Calu3 (cell line): ENCODE measurements around the gene EMC8. TPM values are rescaled to one million over a fixed set of nuclear protein-coding genes. Genes with fewer than 3 reads are reported as not detected.

Experiments
- BruUV-seq: library from RNA; stranded (reverse); fragments of 400-500 nt; replicated peaks from 2 replicates; lab custom pipeline; 2021; lab: Mats Ljungman, UMichigan
- CTCF ChIA-PET: fragments of 300-600 bp; sonication (Branson Sonifier 250); formaldehyde crosslinking; loops from one replicate; lab custom pipeline; 2022; ENCODE audit warnings: antibody characterized with exemption; lab: Charles Lee
- DNase-seq: peaks from one replicate; pipeline ENCODE4 v3.0.0; 2022
- H3K27ac Mint-ChIP-seq: one replicate; pipeline ENCODE4 v1.8.0; 2022; ENCODE audit warnings: mixed read lengths; ENCODE audit not compliant: unreplicated experiment
- H3K27me3 Mint-ChIP-seq: one replicate; pipeline ENCODE4 v1.8.0; 2022; ENCODE audit warnings: mixed read lengths; ENCODE audit not compliant: unreplicated experiment
- H3K36me3 Mint-ChIP-seq: one replicate; pipeline ENCODE4 v1.8.0; 2022; ENCODE audit warnings: mild to moderate bottlenecking, moderate library complexity, mixed read lengths; ENCODE audit not compliant: insufficient read depth, unreplicated experiment
- H3K4me1 Mint-ChIP-seq: one replicate; pipeline ENCODE4 v1.8.0; 2022; ENCODE audit warnings: mild to moderate bottlenecking, low read depth, mixed read lengths; ENCODE audit not compliant: unreplicated experiment
- H3K4me3 Mint-ChIP-seq: one replicate; pipeline ENCODE4 v1.8.0; 2022; ENCODE audit warnings: mild to moderate bottlenecking, low read depth, moderate library complexity, mixed read lengths; ENCODE audit not compliant: unreplicated experiment
- H3K9me3 Mint-ChIP-seq: one replicate; pipeline ENCODE4 v1.8.0; 2022; ENCODE audit warnings: low read depth, mixed read lengths; ENCODE audit not compliant: unreplicated experiment
- CTCF ChIP-seq: fragments of 200-600 bp; IDR thresholded peaks from one replicate; pipeline ENCODE4 v1.8.0; 2022; ENCODE audit warnings: antibody characterized with exemption; ENCODE audit not compliant: unreplicated experiment
- intact Hi-C: fragments of 100-400 bp; cut with micrococcal nuclease; formaldehyde crosslinking; loops from one replicate; pipeline ENCODE4 v1.10.0; 2022; ENCODE audit not compliant: unreplicated experiment
- total RNA-seq: library from RNA; stranded (reverse); gene quantifications from 2 replicates; pipeline ENCODE4 v1.2.3, GENCODE V29; 2022

The EMC8 gene
- total RNA-seq, 1 experiment from 2014 or later = 62.7 TPM

GRCh38 chr16:85822145-85822544 is 22.8 kb upstream of the EMC8 start:
- H3K27me3 Mint-ChIP-seq = peaks cover 48% of the 10 kb centered on the region
- no peak overlapping the region for H3K4me3 Mint-ChIP-seq
- CTCF ChIA-PET = interaction anchor here (0.7 to 3.4 kb wide), 12 partner anchors 9 to 206 kb away, joined by 3 to 128 read pairs (median 7); no protein-coding TSS in a partner anchor
- no peak overlapping the region for H3K27ac Mint-ChIP-seq
- no peaks in the 10 kb centered on the region for H3K36me3 Mint-ChIP-seq
- no peak for TF ChIP-seq CTCF
- BruUV-seq = no TSS peak
- no peak for DNase-seq
- no peaks in the 10 kb centered on the region for H3K9me3 Mint-ChIP-seq
- no peaks in the 10 kb centered on the region for H3K4me1 Mint-ChIP-seq
- intact Hi-C loops = no loop called here

- Mint-ChIP-seq H3K27me3 (peaks cover 43% of the 10 kb centered on the region), H3K36me3 (no peaks in the 10 kb centered on the region), H3K4me3 (no peak overlapping the region), H3K4me1 (no peaks in the 10 kb centered on the region), H3K27ac (no peak overlapping the region), H3K9me3 (no peaks in the 10 kb centered on the region)
- intact Hi-C loops = loop anchor here (1.0 to 2.0 kb wide), 3 partner anchors 69 to 195 kb away; no protein-coding TSS in a partner anchor
- no TSS peak for BruUV-seq
- CTCF ChIA-PET = interaction anchor here (0.6 to 3.4 kb wide), 19 partner anchors 8 to 696 kb away, joined by 3 to 128 read pairs (median 5); no protein-coding TSS in a partner anchor
- DNase-seq = peak; percentile 90
- TF ChIP-seq CTCF = peak; percentile 99
These were observed 22.2 kb upstream of the EMC8 start for GRCh38 chr16:85821390-85822135.

- Mint-ChIP-seq H3K36me3 (no peaks in the 10 kb centered on the region), H3K27me3 (peaks cover 41% of the 10 kb centered on the region), H3K4me1 (no peaks in the 10 kb centered on the region), H3K4me3 (no peak overlapping the region), H3K9me3 (no peaks in the 10 kb centered on the region), H3K27ac (no peak overlapping the region)
- CTCF ChIA-PET = interaction anchor here (0.5 to 3.4 kb wide), 17 partner anchors 8 to 697 kb away, joined by 3 to 128 read pairs (median 4); no protein-coding TSS in a partner anchor
- intact Hi-C loops = loop anchor here (1.0 to 2.0 kb wide), 3 partner anchors 70 to 196 kb away; no protein-coding TSS in a partner anchor
- no peak for DNase-seq
- TF ChIP-seq CTCF = no peak
- BruUV-seq = no TSS peak
These were observed 21.4 kb upstream of the EMC8 start for GRCh38 chr16:85820604-85821372.

- H3K4me1 Mint-ChIP-seq = no peaks in the 10 kb centered on the region
- no peak for DNase-seq
- no peaks in the 10 kb centered on the region for H3K9me3 Mint-ChIP-seq
- no peaks in the 10 kb centered on the region for H3K36me3 Mint-ChIP-seq
- CTCF ChIA-PET = interaction anchor here (0.6 to 3.4 kb wide), 16 partner anchors 21 to 698 kb away, joined by 3 to 128 read pairs (median 5); partner anchors contain the start of gene IRF8
- intact Hi-C loops = loop anchor here (2.0 to 5.0 kb wide), 2 partner anchors 71 to 698 kb away; no protein-coding TSS in a partner anchor
- BruUV-seq = no TSS peak
- no peak for TF ChIP-seq CTCF
- no peak overlapping the region for H3K27ac Mint-ChIP-seq
- peaks cover 51% of the 10 kb centered on the region for H3K27me3 Mint-ChIP-seq
- H3K4me3 Mint-ChIP-seq = no peak overlapping the region
These were observed 20.4 kb upstream of the EMC8 start for GRCh38 chr16:85819771-85820170.
